ENCODE measurements around the gene HOXB3.

- TF ChIP-seq CTCF (IDR thresholded peaks at IDR 0.05): no peak
- no peak for TF ChIP-seq POLR2A (IDR thresholded peaks at IDR 0.05)
These were observed 41.3 kb downstream of the HOXB3 start for GRCh38 chr17:48548523-48549280.
